Neural crest cell (in vitro differentiated cells): Measurements from ENCODE around the gene RTN4IP1. TPM values are rescaled to one million over a fixed set of nuclear protein-coding genes. Genes with fewer than 3 reads are reported as not detected.

Experiments
- DNase-seq: peaks from one replicate; pipeline ENCODE4 v3.0.0; 2021; ENCODE audit warnings: low read depth, mixed read lengths, low spot score
- H3K27ac Mint-ChIP-seq: one replicate; pipeline ENCODE4 v1.8.0; 2021; ENCODE audit warnings: mild to moderate bottlenecking, mixed read lengths; ENCODE audit not compliant: unreplicated experiment
- H3K27me3 Mint-ChIP-seq: 2 replicates; pipeline ENCODE4 v1.8.0; 2021; ENCODE audit warnings: low read depth, mild to moderate bottlenecking, mixed read lengths
- H3K36me3 Mint-ChIP-seq: 2 replicates; pipeline ENCODE4 v1.8.0; 2021; ENCODE audit warnings: low read depth, mild to moderate bottlenecking, mixed read lengths
- H3K4me1 Mint-ChIP-seq: 2 replicates; pipeline ENCODE4 v1.8.0; 2021; ENCODE audit warnings: mixed read lengths
- H3K4me3 Mint-ChIP-seq: one replicate; pipeline ENCODE4 v1.8.0; 2021; ENCODE audit warnings: mild to moderate bottlenecking, mixed read lengths
- H3K9me3 Mint-ChIP-seq: 2 replicates; pipeline ENCODE4 v1.8.0; 2021; ENCODE audit warnings: mixed read lengths
- CTCF ChIP-seq: fragments of 200-600 bp; sonication (generic); conservative IDR thresholded peaks from 2 replicates; pipeline ENCODE4 v1.5.0; 2021; ENCODE audit warnings: antibody characterized with exemption, mild to moderate bottlenecking
- total RNA-seq: library from RNA; stranded (reverse); gene quantifications from 2 replicates; pipeline ENCODE4 v1.2.1, GENCODE V29; 2021

The RTN4IP1 gene
- total RNA-seq, 1 donor from 2014 or later, result 9.1 TPM

GRCh38 chr6:106534004-106534403, 95.3 kb downstream of the RTN4IP1 start:
- Mint-ChIP-seq H3K27ac (no peak overlapping the region), H3K36me3 (no peaks in the 10 kb centered on the region), H3K9me3 (no peaks in the 10 kb centered on the region)

GRCh38 chr6:106533054-106533453, 96.2 kb downstream of the RTN4IP1 start:
- Mint-ChIP-seq H3K36me3 (no peaks in the 10 kb centered on the region), H3K9me3 (no peaks in the 10 kb centered on the region), H3K27ac (no peak overlapping the region), H3K27me3 (peaks cover 4% of the 10 kb centered on the region), H3K4me3 (no peak overlapping the region), H3K4me1 (no peaks in the 10 kb centered on the region)
- DNase-seq, result no peak
- no peak for TF ChIP-seq CTCF

More at GRCh38 chr6:106534004-106534403, 95.3 kb downstream of the RTN4IP1 start:
- DNase-seq, result no peak
- H3K4me1 Mint-ChIP-seq, result no peaks in the 10 kb centered on the region
- H3K27me3 Mint-ChIP-seq, result peaks cover 4% of the 10 kb centered on the region
- no peak overlapping the region for H3K4me3 Mint-ChIP-seq
- TF ChIP-seq CTCF, result no peak

- no peaks in the 10 kb centered on the region for H3K4me1 Mint-ChIP-seq
- H3K4me3 Mint-ChIP-seq, result no peak overlapping the region
- no peak for DNase-seq
- no peaks in the 10 kb centered on the region for H3K36me3 Mint-ChIP-seq
- no peaks in the 10 kb centered on the region for H3K9me3 Mint-ChIP-seq
- H3K27ac Mint-ChIP-seq, result no peak overlapping the region
- TF ChIP-seq CTCF, result no peak
- peaks cover 4% of the 10 kb centered on the region for H3K27me3 Mint-ChIP-seq
Measured at GRCh38 chr6:106530502-106530901, 98.8 kb downstream of the RTN4IP1 start.

- Mint-ChIP-seq H3K4me3 (no peak overlapping the region), H3K4me1 (no peaks in the 10 kb centered on the region), H3K36me3 (no peaks in the 10 kb centered on the region), H3K27ac (no peak overlapping the region), H3K27me3 (peaks cover 4% of the 10 kb centered on the region), H3K9me3 (no peaks in the 10 kb centered on the region)
- no peak for DNase-seq
- TF ChIP-seq CTCF, result no peak
Measured at GRCh38 chr6:106530026-106530425, 99.3 kb downstream of the RTN4IP1 start.

GRCh38 chr6:106529438-106529837, 99.9 kb downstream of the RTN4IP1 start:
- no peak for TF ChIP-seq CTCF
- Mint-ChIP-seq H3K27me3 (peaks cover 4% of the 10 kb centered on the region), H3K9me3 (no peaks in the 10 kb centered on the region), H3K4me1 (no peaks in the 10 kb centered on the region), H3K4me3 (no peak overlapping the region), H3K27ac (no peak overlapping the region), H3K36me3 (no peaks in the 10 kb centered on the region)
- no peak for DNase-seq

- Mint-ChIP-seq H3K4me3 (no peak overlapping the region), H3K27me3 (peaks cover 2% of the 10 kb centered on the region), H3K4me1 (no peaks in the 10 kb centered on the region), H3K27ac (no peak overlapping the region), H3K36me3 (no peaks in the 10 kb centered on the region), H3K9me3 (no peaks in the 10 kb centered on the region)
- TF ChIP-seq CTCF, result no peak
- no peak for DNase-seq
Measured at GRCh38 chr6:106528521-106528920, 100.8 kb downstream of the RTN4IP1 start.
